Measurements from ENCODE around the gene NAA30. TPM values are rescaled to one million over a fixed set of nuclear protein-coding genes. Genes with fewer than 3 reads are reported as not detected.
A peak's percentile ranks its signal among the peaks of the same experiment; 100 is the strongest.

NAA30 gene
- total RNA-seq, 2 experiments from 2014 or later = 14.3 to 15.2 TPM

DNA sequence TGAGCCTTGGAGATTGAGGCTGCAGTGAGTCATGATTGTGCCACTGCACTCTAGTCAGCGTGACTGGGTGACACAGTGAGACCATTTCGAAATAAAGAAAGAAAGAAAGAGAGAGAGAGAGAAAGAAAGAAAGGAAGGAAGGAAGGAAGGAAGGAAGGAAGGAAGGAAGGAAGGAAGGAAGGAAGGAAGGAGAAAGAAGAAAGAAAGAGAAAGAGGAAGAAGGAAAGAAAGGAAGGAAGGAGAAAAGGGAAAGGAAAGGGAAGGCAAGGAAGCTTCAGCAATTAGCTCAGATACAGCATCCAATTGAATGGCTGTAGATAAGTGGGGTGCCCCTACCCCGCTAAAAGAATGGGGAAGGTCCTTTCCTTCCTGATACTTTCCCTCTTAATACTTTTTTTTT, 9.5 kb upstream of the NAA30 start:
- Mint-ChIP-seq H3K27me3 (peaks cover 12% of the 10 kb centered on the region), H3K4me3 (no peak overlapping the region), H3K36me3 (no peaks in the 10 kb centered on the region), H3K9me3 (no peaks in the 10 kb centered on the region), H3K4me1 (no peaks in the 10 kb centered on the region), H3K27ac (no peak overlapping the region)
- ATAC-seq (ENCODE audit: low read depth) = no peak
- POLR2A ChIA-PET = no interaction called here
- no peak for DNase-seq

DNA sequence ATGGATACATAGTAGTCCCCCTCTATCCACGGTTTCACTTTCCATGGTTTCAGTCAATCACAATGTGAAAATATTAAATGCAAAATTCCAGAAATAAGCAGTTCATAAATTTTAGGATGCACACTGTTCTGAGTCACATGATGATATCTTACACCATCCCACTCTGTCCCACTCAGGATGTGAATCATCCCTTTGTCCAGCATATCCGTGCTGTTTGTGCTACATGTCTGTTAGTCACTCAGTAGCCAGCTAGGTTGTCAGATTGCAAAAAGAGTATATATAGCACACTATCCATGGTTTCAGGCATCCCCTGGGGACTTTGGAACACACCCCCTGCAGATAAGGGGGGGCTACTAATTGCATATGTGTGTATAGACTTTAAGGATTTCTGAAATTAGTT, 8.1 kb upstream of the NAA30 start:
- Mint-ChIP-seq H3K36me3 (no peaks in the 10 kb centered on the region), H3K27me3 (peaks cover 8% of the 10 kb centered on the region), H3K9me3 (no peaks in the 10 kb centered on the region), H3K4me1 (no peaks in the 10 kb centered on the region), H3K4me3 (no peak overlapping the region), H3K27ac (no peak overlapping the region)
- no peak for ATAC-seq (ENCODE audit: low read depth)
- POLR2A ChIA-PET = no interaction called here
- DNase-seq = no peak

DNA sequence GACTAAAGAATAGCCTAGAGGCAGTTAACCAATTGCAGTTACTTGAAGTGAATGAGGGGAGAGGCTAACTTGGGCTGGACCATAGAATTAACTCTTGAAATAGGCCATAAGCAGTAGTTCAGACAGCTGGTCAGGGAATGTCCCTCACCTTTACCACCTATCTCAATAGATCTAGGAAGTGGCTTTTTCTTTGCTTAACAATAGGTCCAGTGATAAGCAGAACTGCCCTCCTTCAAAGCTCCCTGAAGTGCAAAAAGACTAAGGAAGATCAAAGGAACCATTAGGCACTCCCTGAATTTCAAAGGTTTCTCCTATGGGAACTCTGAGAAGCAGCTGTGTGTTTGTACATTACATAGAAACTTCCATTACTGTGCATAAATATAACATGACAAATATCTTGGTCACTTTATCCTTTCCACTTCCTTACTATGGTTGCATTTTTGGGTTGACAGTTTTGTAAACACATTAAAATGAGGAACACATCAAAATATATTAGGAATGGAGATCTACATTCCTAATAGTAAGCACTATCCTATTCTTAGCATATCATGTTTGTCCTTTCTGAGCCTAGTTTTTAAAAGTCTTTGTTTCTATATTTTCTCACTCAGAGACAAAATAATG, 7.2 kb upstream of the NAA30 start:
- no peaks in the 10 kb centered on the region for H3K4me1 Mint-ChIP-seq
- POLR2A ChIA-PET = no interaction called here
- H3K36me3 Mint-ChIP-seq = no peaks in the 10 kb centered on the region
- ATAC-seq (ENCODE audit: low read depth) (no peak), DNase-seq (no peak)
- no peak overlapping the region for H3K4me3 Mint-ChIP-seq
- no peaks in the 10 kb centered on the region for H3K9me3 Mint-ChIP-seq
- no peak overlapping the region for H3K27ac Mint-ChIP-seq
- peaks cover 8% of the 10 kb centered on the region for H3K27me3 Mint-ChIP-seq

DNA sequence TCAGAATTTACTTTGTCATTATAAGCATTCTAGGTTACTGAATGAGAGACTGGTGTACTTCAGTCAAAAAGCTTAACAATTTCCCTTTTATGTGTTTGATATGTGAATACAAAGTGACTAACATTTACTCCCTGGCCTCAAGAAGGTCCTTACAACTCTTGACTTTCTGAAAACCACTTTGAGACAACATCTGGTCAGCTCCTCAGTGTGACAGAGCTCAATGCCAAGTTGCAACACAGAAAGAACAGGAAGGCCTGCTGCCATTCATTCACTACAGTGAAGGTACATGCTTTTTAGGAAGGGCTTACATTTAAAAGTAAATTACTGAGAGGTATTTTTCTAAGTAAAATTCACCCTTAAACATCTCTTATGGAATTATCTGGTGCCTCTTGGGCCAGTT, 2.3 kb upstream of the NAA30 start:
- Mint-ChIP-seq H3K27ac (no peak overlapping the region), H3K4me3 (no peak overlapping the region), H3K27me3 (peaks cover 8% of the 10 kb centered on the region), H3K36me3 (peaks cover 3% of the 10 kb centered on the region), H3K9me3 (no peaks in the 10 kb centered on the region), H3K4me1 (peaks cover 23% of the 10 kb centered on the region)
- DNase-seq = no peak
- POLR2A ChIA-PET = no interaction called here
- ATAC-seq (ENCODE audit: low read depth) = no peak

DNA sequence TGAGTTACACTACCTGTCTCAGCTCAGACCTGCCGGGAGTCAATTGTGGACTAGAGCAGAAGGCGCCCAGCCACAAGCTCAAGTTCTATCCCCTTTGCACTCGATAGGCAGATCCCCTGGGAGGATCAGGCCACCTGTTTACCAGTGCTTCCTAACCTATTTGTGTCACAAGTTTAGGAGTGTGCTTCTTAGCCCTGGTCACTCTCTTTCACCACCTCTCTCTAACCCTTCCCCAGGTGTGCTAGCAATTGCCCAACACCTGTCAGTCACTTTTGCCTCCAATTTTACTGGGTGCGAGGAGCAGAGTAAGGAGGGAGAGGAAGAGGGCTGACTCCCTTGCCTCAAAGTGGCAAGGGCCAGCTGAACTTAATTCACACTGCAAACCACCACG, 745 bp upstream of the NAA30 start:
- Mint-ChIP-seq H3K9me3 (no peaks in the 10 kb centered on the region), H3K4me3 (peak overlapping the region; percentile 83), H3K4me1 (peaks cover 30% of the 10 kb centered on the region), H3K27ac (peak overlapping the region; percentile 91), H3K27me3 (peaks cover 4% of the 10 kb centered on the region), H3K36me3 (peaks cover 9% of the 10 kb centered on the region)
- no peak for ATAC-seq (ENCODE audit: low read depth)
- no peak for DNase-seq
- POLR2A ChIA-PET = interaction anchor here (0.7 to 2.1 kb wide), 6 partner anchors 8 to 811 kb away, joined by 3 to 11 read pairs (median 4); partner anchors contain the start of genes ACTR10, AP5M1 and EXOC5

DNA sequence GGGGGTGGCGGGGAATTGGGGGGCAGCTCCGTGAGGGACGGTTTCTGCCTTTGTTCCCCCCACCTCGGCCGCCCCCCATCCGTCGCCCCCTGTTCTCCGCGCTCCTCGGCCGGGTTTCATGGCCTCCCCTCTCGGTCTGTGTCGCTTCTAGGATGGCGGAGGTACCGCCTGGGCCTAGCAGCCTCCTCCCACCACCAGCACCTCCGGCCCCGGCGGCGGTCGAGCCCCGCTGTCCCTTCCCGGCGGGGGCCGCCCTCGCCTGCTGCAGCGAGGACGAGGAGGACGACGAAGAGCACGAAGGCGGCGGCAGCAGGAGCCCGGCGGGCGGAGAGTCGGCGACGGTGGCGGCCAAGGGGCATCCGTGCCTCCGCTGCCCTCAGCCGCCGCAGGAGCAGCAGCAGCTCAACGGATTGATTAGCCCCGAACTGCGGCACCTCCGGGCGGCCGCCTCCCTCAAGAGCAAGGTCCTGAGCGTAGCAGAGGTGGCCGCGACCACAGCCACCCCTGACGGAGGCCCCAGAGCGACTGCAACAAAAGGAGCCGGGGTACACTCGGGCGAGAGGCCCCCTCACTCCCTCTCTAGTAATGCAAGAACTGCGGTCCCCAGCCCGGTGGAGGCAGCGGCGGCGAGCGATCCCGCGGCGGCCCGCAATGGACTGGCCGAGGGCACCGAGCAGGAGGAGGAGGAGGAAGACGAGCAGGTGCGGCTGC, 575 bp downstream of the NAA30 start:
- Mint-ChIP-seq H3K36me3 (peaks cover 9% of the 10 kb centered on the region), H3K9me3 (no peaks in the 10 kb centered on the region), H3K4me1 (peaks cover 30% of the 10 kb centered on the region), H3K27me3 (peaks cover 2% of the 10 kb centered on the region), H3K27ac (peak overlapping the region; percentile 91), H3K4me3 (peak overlapping the region; percentile 83)
- POLR2A ChIA-PET = interaction anchor here (0.9 to 2.1 kb wide), 8 partner anchors 9 to 1788 kb away, joined by 3 to 11 read pairs (median 4); partner anchors contain the start of genes ACTR10, AP5M1 and EXOC5
- DNase-seq = peak; percentile 71
- peak; percentile 43 for ATAC-seq (ENCODE audit: low read depth)

DNA sequence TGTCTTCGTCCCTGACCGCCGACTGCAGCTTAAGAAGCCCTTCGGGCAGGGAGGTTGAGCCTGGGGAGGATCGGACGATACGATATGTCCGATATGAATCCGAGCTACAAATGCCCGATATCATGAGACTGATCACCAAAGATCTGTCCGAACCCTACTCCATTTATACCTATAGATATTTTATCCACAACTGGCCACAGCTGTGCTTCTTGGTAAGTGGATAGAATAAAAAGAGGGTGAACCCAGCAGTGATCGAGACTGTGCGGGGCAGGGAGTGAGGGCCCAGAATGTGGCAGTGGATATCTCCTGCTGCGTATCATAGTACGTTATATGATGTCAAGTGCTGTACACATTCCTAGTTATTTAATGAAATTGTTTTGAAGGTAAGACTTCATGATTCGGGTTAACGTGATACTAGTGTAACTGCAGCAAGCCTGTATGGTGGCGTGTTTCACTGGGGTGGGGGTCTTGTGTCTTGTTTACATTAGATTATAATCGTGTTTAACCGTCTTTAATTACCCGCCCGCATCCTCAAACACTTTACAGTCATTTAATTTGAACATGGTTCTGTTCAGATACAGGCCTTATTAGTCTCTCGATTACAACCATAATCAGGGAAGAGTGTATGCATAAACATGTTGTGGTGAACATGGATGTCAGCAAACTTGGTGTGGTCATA, 1.3 kb downstream of the NAA30 start:
- no peak for ATAC-seq (ENCODE audit: low read depth)
- Mint-ChIP-seq H3K36me3 (peaks cover 9% of the 10 kb centered on the region), H3K27ac (peak overlapping the region; percentile 91), H3K4me3 (peak overlapping the region; percentile 83), H3K27me3 (no peaks in the 10 kb centered on the region), H3K9me3 (no peaks in the 10 kb centered on the region), H3K4me1 (peaks cover 30% of the 10 kb centered on the region)
- POLR2A ChIA-PET = interaction anchor here (1.4 to 2.1 kb wide), 4 partner anchors 8 to 123 kb away, joined by 3 to 11 read pairs (median 6); partner anchors contain the start of genes AP5M1 and EXOC5
- peak; percentile 28 for DNase-seq

DNA sequence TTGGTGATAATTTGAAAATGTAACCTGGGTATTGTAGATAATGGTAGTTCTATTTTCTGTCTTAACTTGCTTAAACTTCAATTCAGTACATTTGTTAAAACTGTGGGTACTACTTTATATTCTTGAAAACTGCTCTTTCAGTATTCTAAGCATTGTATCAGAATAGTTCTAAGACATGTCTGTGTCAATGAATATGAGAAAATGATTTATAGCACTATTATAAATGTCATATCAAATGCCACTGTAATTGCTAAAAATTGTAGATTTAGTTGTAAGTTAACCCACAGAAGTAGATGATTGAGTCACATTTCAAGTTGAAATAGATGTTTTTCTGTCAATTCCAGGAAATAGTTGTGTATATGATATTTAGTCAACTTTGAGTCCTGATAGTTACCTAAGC, 2.4 kb downstream of the NAA30 start:
- POLR2A ChIA-PET = interaction anchor here (1.2 kb wide), 1 partner anchor 846 kb away, joined by 3 read pairs; no protein-coding TSS in a partner anchor
- H3K36me3 Mint-ChIP-seq = peaks cover 11% of the 10 kb centered on the region
- no peaks in the 10 kb centered on the region for H3K27me3 Mint-ChIP-seq
- H3K27ac Mint-ChIP-seq = peak overlapping the region; percentile 64
- H3K9me3 Mint-ChIP-seq = no peaks in the 10 kb centered on the region
- DNase-seq = no peak
- peak overlapping the region; percentile 83 for H3K4me3 Mint-ChIP-seq
- no peak for ATAC-seq (ENCODE audit: low read depth)
- peaks cover 30% of the 10 kb centered on the region for H3K4me1 Mint-ChIP-seq

DNA sequence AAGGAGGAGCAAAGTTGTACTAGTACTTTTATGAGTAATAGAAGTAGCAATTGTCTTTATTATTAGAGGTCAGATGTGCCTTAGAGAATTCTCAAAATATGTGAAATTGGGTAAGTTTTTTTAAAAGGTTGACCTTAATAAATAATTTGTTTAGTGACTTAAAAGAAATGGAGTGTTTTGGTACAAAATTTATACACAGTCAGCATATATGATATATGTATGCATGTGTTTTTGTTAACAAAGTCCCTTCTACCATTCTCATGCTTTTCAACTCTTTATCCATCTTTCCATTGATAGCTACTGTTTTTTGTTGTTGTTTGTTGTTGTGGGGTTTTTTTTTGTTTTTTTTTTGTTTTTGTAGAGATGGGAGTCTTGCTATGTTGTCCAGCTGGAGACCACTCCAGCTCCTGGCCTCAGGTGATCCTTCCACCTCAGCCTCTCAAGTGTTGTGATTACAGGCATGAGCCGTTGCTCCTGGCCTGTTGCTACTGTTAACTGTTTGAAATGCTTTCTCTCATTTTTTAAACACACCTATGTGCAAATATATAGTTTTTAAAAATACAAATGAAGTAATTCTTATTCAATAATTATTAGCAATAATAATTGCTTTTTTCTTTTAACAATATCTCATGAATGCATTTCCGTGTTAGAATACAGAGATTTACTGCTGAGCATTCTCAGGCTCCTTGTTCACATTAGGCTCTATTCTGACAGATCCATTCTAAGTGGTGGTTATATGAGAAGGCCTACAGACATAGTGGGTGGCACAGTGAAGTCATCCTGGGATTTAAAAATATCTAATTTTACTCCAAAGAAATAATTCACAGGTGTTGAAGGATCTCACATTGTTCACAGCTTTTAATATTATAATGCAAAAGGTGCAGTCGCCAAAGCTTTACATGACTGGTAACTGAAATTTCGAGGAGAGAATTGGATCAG, 10.4 kb downstream of the NAA30 start:
- ATAC-seq (ENCODE audit: low read depth) (no peak), DNase-seq (no peak)
- no peaks in the 10 kb centered on the region for H3K27me3 Mint-ChIP-seq
- peaks cover 28% of the 10 kb centered on the region for H3K36me3 Mint-ChIP-seq
- no peak overlapping the region for H3K4me3 Mint-ChIP-seq
- H3K4me1 Mint-ChIP-seq = peaks cover 12% of the 10 kb centered on the region
- no peak overlapping the region for H3K27ac Mint-ChIP-seq
- H3K9me3 Mint-ChIP-seq = no peaks in the 10 kb centered on the region
- POLR2A ChIA-PET = interaction anchor here (0.7 to 1.5 kb wide), 2 partner anchors 10 kb away, joined by 3 to 10 read pairs; partner anchors contain the start of gene NAA30

DNA sequence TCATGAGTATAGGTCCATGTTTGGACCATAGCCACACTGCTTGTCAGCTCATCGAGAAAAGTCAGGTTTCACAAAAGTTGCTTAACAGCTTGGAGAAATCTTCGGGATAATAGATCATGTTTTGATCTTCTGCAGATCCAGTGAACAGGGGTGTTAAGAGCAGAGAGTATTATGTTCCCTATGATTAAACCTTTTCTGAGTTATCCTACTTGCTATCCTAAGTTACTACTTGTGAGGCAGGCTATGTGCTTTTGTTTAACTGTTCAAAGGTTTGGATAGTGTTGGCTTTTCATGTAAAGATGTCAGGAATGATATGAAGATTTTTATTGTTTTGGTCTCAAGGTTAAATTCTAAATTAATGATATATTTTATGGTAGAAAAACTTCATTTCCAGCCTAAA, 11.1 kb downstream of the NAA30 start:
- ATAC-seq (ENCODE audit: low read depth) (no peak), DNase-seq (no peak)
- Mint-ChIP-seq H3K4me1 (peaks cover 12% of the 10 kb centered on the region), H3K9me3 (no peaks in the 10 kb centered on the region), H3K27ac (no peak overlapping the region), H3K36me3 (peaks cover 28% of the 10 kb centered on the region), H3K4me3 (no peak overlapping the region), H3K27me3 (no peaks in the 10 kb centered on the region)
- POLR2A ChIA-PET = interaction anchor here (0.7 kb wide), 1 partner anchor 11 kb away, joined by 3 read pairs; the partner anchor contains the start of gene NAA30

DNA sequence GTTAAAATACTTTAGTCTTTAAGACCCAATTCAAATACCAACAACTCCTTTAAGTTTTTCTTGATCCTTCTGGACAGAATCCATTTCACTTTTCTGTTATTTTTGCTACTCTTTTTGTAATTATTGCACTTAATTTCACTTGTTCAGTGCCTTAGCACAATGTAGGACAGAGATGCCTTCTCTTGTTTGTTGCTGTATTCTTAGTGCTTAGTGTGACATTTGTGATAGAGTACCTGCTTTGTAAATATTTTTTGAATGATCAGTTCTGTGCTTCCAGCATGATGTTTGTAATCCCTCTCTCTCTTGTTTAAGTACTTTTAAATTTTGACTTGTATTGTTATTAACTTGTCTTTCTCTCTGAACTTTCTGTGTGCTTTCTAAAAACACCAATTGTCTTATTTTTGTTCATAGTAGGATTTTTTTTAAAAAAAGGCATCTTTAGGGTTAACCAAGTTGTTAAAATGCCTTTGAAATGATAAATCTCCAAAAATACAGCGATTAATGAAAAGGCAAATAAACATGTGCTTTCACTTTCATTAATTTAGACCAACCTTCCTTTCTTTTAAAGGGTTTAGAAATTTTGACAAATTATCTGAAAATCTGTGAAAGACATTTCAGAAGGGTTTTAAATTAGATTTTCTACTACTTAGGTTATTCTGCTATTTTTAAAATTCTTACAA, 11.9 kb downstream of the NAA30 start:
- peaks cover 14% of the 10 kb centered on the region for H3K4me1 Mint-ChIP-seq
- ATAC-seq (ENCODE audit: low read depth) (no peak), DNase-seq (no peak)
- no peak overlapping the region for H3K27ac Mint-ChIP-seq
- no peaks in the 10 kb centered on the region for H3K27me3 Mint-ChIP-seq
- no peak overlapping the region for H3K4me3 Mint-ChIP-seq
- no peaks in the 10 kb centered on the region for H3K9me3 Mint-ChIP-seq
- peaks cover 28% of the 10 kb centered on the region for H3K36me3 Mint-ChIP-seq
- POLR2A ChIA-PET = no interaction called here

DNA sequence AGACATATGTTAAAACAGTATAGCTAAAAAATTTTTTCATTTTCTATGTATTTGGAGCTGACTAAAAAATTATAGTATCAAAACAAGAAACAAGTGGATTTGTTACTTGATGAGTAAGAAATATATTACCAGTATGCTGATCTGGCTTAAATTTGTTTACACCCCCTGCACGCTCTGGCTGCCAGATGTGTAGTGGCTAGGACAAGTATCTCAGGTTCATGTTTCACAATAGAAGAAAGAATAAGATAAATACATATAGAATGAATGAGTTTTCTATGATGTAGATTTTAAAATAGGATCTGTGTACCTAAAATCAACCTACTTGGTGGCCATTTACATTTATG, 13.1 kb downstream of the NAA30 start:
- H3K4me1 Mint-ChIP-seq = peaks cover 17% of the 10 kb centered on the region

More for the DNA sequence above, 13.1 kb downstream of the NAA30 start:
- Mint-ChIP-seq H3K27ac (no peak overlapping the region), H3K36me3 (peaks cover 36% of the 10 kb centered on the region), H3K27me3 (no peaks in the 10 kb centered on the region), H3K4me3 (no peak overlapping the region), H3K9me3 (no peaks in the 10 kb centered on the region)
- DNase-seq (no peak), ATAC-seq (ENCODE audit: low read depth) (no peak)
- POLR2A ChIA-PET = no interaction called here
